ENCODE results near the gene BPIFB1.

The BPIFB1 gene

GRCh38 chr20:33328157-33329137 lies 45.4 kb downstream of the BPIFB1 start:
- no peak for DNase-seq

GRCh38 chr20:33332905-33333456 lies 50.0 kb downstream of the BPIFB1 start:
- DNase-seq = no peak

GRCh38 chr20:33333616-33334015 lies 50.6 kb downstream of the BPIFB1 start:
- DNase-seq = no peak

DNA sequence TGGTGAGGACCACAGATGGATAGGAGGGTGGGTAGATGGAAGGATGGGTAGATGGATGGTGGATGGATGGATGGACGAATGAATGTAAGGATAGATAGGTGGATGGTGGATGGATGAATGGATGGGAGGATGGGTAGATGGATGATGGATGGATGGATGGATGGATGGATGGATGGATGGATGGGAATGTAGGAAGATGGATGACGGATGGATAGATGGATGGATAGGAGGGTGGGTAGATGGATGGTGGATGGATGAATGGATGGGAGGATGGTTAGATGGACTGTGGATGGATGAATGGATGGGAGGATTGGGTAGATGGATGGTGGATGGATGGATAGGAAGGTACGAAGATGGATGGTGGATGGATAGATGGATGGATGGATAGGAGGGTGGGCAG lies 51.1 kb downstream of the BPIFB1 start:
- no peak for DNase-seq

DNA sequence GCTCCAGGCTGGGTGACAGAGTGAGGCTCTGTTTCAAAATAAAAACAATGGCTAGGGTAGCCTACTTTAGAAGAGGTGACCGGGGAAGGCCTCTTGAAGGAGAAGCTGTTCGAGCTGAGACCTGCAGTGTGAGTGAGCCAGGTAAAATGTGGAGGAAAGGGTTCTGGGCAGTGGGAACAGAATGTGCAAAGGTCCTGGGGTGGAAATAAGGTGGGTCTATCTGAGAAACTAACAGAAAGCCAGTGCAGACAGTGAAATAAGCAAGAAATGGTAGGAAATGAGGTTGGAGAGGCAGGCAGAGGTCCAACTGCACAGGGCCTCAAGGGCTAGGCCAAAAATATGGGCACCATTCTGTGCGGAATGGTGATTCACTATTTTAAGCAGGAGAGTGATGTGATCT lies 53.4 kb downstream of the BPIFB1 start:
- DNase-seq = no peak

GRCh38 chr20:33337119-33337518 lies 54.1 kb downstream of the BPIFB1 start:
- no peak for DNase-seq

DNA sequence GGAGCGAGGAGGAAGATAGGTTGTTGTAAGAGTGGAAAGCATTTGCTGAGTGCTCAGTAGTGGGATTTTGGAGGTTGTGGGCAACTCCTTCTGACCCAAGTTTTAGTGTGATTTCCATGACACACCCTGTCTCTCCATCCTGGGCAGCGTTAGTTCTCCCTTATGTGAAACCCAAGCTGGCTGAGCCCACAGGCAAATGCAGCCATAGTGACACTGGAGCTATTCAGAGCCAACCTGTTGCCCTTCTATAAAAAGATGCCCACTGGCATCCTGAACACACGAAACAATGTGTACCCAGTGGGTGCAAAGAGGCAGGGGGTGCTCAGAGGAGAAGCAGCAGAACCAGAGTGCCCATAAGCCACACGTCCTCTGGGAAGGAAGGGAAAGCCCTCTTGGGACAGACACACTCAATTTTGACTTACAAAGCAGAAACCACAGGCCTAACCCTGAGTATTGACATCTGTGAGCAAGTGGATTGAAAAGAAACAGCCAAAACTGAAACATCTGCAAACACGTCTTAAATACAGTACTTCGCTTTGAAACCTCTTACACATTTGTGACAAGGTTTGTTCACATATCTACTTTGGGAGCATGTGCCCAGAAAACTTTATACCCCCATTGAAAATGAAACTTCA lies 54.6 kb downstream of the BPIFB1 start:
- no peak for DNase-seq

GRCh38 chr20:33338467-33339258 lies 55.6 kb downstream of the BPIFB1 start:
- no peak for DNase-seq

DNA sequence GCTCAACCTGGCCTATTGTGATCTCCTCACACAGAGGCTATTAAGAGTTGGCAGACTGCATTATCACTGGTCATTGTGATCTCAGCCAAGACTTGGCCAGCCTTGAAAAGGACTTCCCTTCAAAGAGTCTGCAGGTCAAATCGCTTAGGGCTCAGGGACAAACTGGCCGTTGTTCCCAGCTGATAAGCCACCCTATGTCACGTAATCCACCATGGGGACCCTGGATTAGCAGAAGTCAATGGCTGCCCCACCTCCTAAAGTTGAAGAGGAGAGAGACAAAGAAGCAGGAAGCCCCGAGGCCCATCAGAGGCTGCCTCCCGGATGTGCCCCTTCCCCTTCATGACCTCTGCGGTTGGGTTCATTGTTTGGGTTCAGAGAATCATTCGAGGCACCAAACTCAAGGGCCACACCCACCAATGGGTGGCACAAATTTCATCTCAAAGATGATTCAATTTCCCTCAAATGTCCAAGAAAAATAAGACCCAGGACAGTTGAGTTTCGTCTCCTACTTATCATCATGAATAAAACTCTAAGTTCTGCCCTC lies 56.6 kb downstream of the BPIFB1 start:
- no peak for DNase-seq

- no peak for DNase-seq
Measured at GRCh38 chr20:33343521-33343920, 60.5 kb downstream of the BPIFB1 start.

DNA sequence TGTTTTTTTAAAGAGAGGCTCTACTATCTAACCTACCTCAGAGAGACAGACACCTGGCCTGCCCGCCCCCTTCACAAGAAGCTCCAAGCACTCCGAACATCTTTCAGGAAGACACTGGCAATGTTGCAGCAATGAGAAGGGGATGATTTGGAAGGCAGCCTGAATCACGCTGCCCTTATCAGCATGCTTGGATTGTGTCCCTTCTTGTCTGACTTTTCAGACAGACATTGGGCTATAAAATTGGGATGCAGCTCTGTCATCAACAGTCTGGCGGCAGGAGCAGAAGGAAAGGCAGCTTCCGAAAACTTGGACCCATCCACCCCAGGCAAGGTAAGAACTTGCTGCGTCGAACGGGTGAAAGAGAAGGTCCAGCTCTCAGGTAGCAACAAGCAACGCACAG lies 62.3 kb downstream of the BPIFB1 start:
- no peak for DNase-seq

- no peak for DNase-seq
Measured at GRCh38 chr20:33348136-33348937, 65.3 kb downstream of the BPIFB1 start.

DNA sequence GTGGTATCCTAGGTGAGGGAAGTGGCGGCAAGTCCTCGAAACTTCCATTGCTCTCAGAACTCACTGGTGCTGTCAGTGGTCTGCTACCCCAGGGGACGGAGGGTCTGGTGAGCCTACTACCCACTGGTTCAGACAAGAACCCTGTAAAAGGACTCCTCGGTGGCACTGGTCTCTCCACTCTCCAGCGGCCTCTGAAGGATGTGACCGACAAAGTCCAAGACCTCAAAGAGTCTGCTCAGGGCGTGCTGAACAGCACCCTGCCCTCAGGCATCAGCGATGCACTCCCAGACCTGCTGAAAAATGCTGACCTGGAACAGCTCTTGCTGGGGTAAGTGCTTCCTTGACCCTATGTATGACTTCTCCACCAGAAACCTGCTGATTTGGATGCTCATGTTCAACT lies 66.5 kb downstream of the BPIFB1 start:
- no peak for DNase-seq

DNA sequence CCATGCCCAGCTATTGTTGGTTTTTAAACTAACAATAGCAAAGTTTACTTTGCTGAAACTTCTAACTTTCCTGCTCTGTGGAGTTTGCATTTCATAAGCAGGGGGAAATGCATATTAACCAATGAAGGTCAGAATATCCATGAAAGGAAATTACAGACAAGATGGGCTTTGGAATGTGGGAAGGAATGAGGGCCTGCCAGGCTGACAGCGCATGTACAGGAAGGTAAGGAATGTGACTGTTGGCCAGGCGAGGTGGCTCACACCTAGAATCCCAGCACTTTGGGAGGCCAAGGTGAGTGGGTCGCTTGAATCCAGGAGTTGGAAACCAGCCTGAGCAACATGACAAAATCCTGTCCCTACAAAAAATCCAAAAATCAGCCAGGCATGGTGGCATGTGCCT lies 68.7 kb downstream of the BPIFB1 start:
- no peak for DNase-seq

DNA sequence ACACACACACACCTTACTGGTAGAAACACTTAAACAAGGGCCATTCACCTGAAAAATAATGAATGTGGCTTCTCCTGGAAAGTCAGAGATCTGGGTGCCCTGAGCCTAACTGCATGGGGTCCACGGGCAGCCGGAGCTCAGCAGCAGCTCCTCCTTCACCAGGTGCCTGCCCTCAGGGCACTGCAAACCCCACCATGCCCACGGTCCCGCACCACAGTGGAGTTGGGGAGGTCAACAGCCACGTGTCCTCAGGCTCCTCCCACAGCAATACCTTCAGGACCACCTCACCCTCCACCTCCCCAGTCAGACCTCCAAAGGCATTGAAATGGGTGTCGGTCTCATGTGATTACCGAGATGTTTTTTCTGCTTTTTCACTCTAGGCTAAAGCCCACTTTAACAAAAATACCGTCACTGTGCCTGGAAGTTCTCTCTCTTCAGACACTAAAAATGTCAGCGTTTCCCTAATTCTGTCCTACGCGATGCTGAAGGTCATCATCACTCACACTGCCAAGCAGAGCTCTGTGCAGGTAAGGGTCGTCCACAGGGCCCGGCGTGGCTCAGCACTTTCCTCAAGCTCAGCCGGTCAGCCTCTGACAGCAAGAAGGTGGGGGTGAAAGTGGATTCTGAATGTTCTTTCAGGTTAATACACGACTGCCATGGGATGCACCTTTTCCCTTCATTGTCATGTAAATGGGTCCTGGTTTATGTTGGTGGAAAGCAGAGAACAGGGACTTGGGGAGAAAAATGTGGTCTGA lies 69.4 kb downstream of the BPIFB1 start:
- DNase-seq = no peak

DNA sequence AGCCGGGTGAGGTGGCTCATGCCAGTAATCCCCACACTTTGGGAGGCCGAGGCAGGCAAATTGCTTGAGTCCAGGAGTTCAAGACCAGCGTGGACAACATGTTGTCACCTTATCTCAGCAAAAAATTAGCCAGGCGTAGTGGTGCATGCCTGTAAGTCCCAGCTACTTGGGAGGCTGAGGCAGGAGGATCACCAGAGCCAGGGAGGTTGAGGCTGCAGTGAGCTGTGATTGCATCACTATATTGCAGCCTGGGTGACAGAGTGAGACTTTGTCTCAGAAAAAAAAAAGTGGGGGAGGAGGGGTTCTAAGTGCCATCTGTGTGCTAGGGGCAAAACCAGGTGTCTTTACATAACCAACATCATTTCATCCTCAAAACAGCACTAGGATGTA lies 70.0 kb downstream of the BPIFB1 start:
- DNase-seq = no peak
